GM12872 (cell line): Measurements from ENCODE around the gene B4GAT1.

ENCODE experiments used
- CTCF ChIP-seq: IDR thresholded peaks from 3 replicates; pipeline ENCODE4 v1.5.1; 2011; ENCODE audit warnings: low read depth, mild to moderate bottlenecking, low read length, moderate library complexity; ENCODE audit not compliant: insufficient read depth

B4GAT1 gene

DNA sequence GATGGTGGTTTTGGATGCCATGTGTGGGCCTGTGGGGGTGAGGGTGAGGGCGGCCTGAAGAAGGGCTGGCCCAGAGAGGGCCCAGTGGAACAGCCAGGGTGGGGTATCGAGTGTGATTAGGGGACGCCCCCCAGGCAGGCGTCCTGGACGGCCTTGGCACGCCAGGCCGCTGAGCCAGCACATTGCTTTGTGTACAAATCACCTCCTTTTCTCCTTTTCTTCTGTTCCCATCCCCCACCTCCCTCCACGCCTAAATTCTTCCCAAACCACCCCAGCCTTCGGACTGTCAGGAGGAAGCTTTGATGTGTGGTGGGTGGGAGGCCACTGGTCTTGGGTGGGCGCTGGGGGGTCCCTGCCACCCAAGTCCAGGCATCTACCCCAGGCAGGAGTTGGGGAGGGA, 22.8 kb downstream of the B4GAT1 start:
- TF ChIP-seq CTCF: no peak

- TF ChIP-seq CTCF: no peak
These were observed 23.7 kb downstream of the B4GAT1 start for GRCh38 chr11:66323684-66324083.

DNA sequence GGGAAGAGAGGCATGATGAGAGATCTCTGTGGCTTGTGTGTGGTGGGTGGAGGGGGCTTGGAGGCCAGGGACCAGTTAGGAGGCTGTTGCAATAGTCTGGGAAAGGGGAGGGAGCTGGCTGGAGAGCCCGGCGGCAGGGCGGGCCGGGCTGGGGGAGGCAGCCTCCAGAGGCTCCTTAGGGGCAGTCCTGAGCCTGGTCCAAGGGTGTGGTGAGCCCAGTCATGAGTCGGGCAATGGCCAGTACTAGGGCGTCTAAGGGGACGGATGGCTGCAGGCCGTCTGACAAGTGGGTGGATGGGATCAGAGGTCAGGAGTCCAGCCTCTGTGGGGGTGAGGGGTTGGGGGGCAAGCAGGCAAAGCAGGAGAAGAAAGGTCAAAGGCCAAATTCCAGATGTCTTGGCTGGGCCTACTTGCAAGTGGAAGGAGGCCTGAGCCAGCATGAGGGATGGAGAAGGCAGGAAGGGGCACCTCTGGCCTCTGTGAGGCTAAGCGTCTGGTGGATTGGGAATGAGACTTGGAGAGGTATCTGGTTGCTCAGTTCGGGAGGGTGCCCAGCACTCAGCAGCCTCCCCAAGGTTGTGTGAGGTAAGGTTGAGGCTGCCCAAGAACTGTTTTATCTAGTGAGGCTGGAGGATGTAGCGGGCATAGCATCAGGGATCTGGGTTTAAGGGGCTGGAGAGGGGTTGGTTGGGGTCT, 24.5 kb downstream of the B4GAT1 start:
- no peak for TF ChIP-seq CTCF

GRCh38 chr11:66321606-66322005, 25.8 kb downstream of the B4GAT1 start:
- no peak for TF ChIP-seq CTCF

DNA sequence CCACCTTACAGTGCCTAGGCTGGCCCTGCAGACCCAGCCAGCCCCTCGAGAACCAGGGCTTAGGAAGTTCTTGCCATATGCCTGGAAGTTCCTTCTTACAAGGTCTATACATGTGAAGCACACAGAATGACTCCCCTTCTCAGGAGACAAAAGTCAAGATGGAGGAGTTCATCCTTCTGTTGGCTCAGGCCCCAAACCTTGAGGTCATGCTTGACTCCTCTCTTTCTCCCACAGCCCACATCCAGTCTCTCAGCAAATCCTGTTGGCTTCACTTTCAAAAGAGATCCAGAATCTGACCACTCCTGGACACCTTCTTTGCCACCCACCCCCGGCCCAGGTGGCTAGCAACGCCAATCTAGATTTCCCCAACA, 28.8 kb downstream of the B4GAT1 start:
- TF ChIP-seq CTCF: no peak

- no peak for TF ChIP-seq CTCF
These were observed 29.5 kb downstream of the B4GAT1 start for GRCh38 chr11:66317723-66318599.

- TF ChIP-seq CTCF: no peak
These were observed 30.1 kb downstream of the B4GAT1 start for GRCh38 chr11:66317322-66317722.
